A549 (cell line): Measurements from ENCODE around the gene NCAPH2. TPM values are rescaled to one million over a fixed set of nuclear protein-coding genes. Genes with fewer than 3 reads are reported as not detected.

Experiments used
- ATAC-seq, 2 experiments: fragments of 200-7000 bp in 1 of 2; fragments of >200 bp in 1 of 2; cut with Nextera tagmentation in 1 of 2; cut with Tn5 transposase in 1 of 2; 3 replicates each; pipeline versions ENCODE4 v1.8.0 to v1.9.1; 2018 to 2020; ENCODE audit warnings: mild to moderate bottlenecking in 1 of 2, moderate library complexity in 1 of 2
- CTCF ChIA-PET: fragments of 300-600 bp; sonication (Branson Sonifier 250); formaldehyde crosslinking; extraction: SDS; loops from one replicate; lab custom pipeline; 2021; ENCODE audit warnings: antibody characterized with exemption, inconsistent platforms; lab: Yijun Ruan, JAX
- POLR2A ChIA-PET: fragments of 350-600 bp; formaldehyde crosslinking; extraction: SDS; loops from one replicate; lab custom pipeline; 2021; ENCODE audit warnings: antibody characterized with exemption, inconsistent platforms; lab: Yijun Ruan, JAX
- DNase-seq, 2 experiments: peaks; one replicate each; pipeline versions ENCODE4 v3.0.0 to v3.0.0-alpha.2; 2011 to 2016; ENCODE audit warnings: low read depth in 1 of 2, low spot score in 1 of 2
- FAIRE-seq: peaks from 2 replicates; lab custom pipeline; 2011; peaks lifted over from hg19 to GRCh38; lab: Jason Lieb, UNC
- H3K27ac ChIP-seq, 2 experiments: fragments of >200 bp; sonication (Bioruptor Twin); formaldehyde crosslinking; 3 replicates each; pipeline ENCODE4 v1.5.1; 2016 to 2017
- H3K4me1 ChIP-seq: fragments of >200 bp; sonication (Bioruptor Twin); formaldehyde crosslinking; 3 replicates; pipeline ENCODE4 v1.6.1; 2016
- H3K4me2 ChIP-seq: fragments of >200 bp; sonication (Bioruptor Twin); formaldehyde crosslinking; 3 replicates; pipeline ENCODE4 v1.6.1; 2016
- H3K4me3 ChIP-seq: fragments of >200 bp; sonication (Bioruptor Twin); formaldehyde crosslinking; 3 replicates; pipeline ENCODE4 v1.5.1; 2016
- H3K9me3 ChIP-seq: fragments of >200 bp; sonication (Bioruptor Twin); formaldehyde crosslinking; 3 replicates; pipeline ENCODE4 v1.6.1; 2016
- E2F6 ChIP-seq: IDR thresholded peaks from 2 replicates; pipeline ENCODE4 v1.6.1; 2012; ENCODE audit warnings: low read depth, borderline replicate concordance
- EP300 ChIP-seq, 2 experiments: fragments of >200 bp; sonication (Bioruptor Twin); formaldehyde crosslinking; IDR thresholded peaks; 2 replicates in 1 of 2; 3 replicates in 1 of 2; pipeline ENCODE4 v1.6.1; 2016 to 2017
- FOSB ChIP-seq: fragments of 250-450 bp; sonication (Bioruptor Pico); IDR thresholded peaks from 2 replicates; pipeline ENCODE4 v1.5.0; 2020; ENCODE audit warnings: mild to moderate bottlenecking, moderate library complexity
- GATA3 ChIP-seq: IDR thresholded peaks from 2 replicates; pipeline ENCODE4 v1.6.1; 2012; ENCODE audit warnings: borderline replicate concordance
- MAZ ChIP-seq: fragments of 150-350 bp; IDR thresholded peaks from 2 replicates; pipeline ENCODE4 v1.6.1; 2014; ENCODE audit warnings: antibody characterized with exemption, low read depth, low read length, borderline replicate concordance
- NFE2L2 ChIP-seq: fragments of 150-350 bp; conservative IDR thresholded peaks from 2 replicates; pipeline ENCODE4 v1.6.1; 2014; ENCODE audit warnings: low read length
- RFX5 ChIP-seq: fragments of 450-650 bp; IDR thresholded peaks from 2 replicates; pipeline ENCODE4 v1.7.1; 2014; ENCODE audit warnings: antibody characterized with exemption, mild to moderate bottlenecking, moderate library complexity
- SREBF2 ChIP-seq: fragments of 450-650 bp; IDR thresholded peaks from 2 replicates; pipeline ENCODE4 v1.6.1; 2014; ENCODE audit warnings: mild to moderate bottlenecking, moderate library complexity
- USF2 ChIP-seq: fragments of 450-650 bp; IDR thresholded peaks from 2 replicates; pipeline ENCODE4 v1.6.1; 2014; ENCODE audit warnings: antibody characterized with exemption
- ZFP36 ChIP-seq: fragments of 450-650 bp; IDR thresholded peaks from 2 replicates; pipeline ENCODE4 v1.6.1; 2014; ENCODE audit warnings: borderline replicate concordance; ENCODE audit not compliant: partially characterized antibody
- ZNF302 ChIP-seq: fragments of 250-450 bp; sonication (Bioruptor Pico); IDR thresholded peaks from 2 replicates; pipeline ENCODE4 v1.9.0; 2021; ENCODE audit warnings: inconsistent platforms, mild to moderate bottlenecking, moderate library complexity
- WGBS: methylation state at CpG from one replicate; pipeline ENCODE4 v1.1.6; 2017; ENCODE audit errors: missing lambda C conversion rate; 5-methylcytosine and 5-hydroxymethylcytosine counted together
- polyA plus RNA-seq, 4 experiments: library from polyadenylated mRNA; depleted of rRNA in 3 of 4; stranded (reverse); fragments of >200 nt; fragmentation: RNase III in 1 of 4; extraction: RNeasy Plus Mini Kit Qiagen cat#74134 plus additional on column Dnase treatment in 1 of 4; gene quantifications; 2 replicates in 3 of 4; 3 replicates in 1 of 4; pipeline ENCODE4 v1.2.3, GENCODE V29; 2011 to 2017

Gene NCAPH2
- polyA plus RNA-seq, 2 of the 4 experiments (the other 2 are of a cell fraction), result 14.3 to 27.7 TPM

- Histone ChIP-seq H3K4me3 (no peak within 1 kb of the TSS), H3K9me3 (no peaks in the 10 kb centered on the region), H3K4me1 (peaks cover 43% of the 10 kb centered on the region)
- CTCF ChIA-PET, result interaction anchor here (0.6 to 4.5 kb wide), 9 partner anchors 10 to 75 kb away, joined by 3 to 25 read pairs (median 5); partner anchors contain the start of genes SCO2 and SYCE3
- peak; percentile 42 to 60; a peak in 5 of 6 replicates for ATAC-seq
- TF ChIP-seq ZNF302 (CRISPR knock-in tag) (no peak), USF2 (no peak), EP300 (IDR thresholded peaks at IDR 0.05) (no peak), FOSB (no peak), E2F6 (no peak), NFE2L2 (no peak), ZFP36 (no peak)
- TF ChIP-seq, all 56 proteins: peak for 0
- no peak for DNase-seq
- Histone ChIP-seq H3K27ac (peak within 1 kb of the TSS; percentile 82 to 84), H3K4me2 (peak within 1 kb of the TSS; percentile 68; the same call in 2 of the 3 replicates)
- POLR2A ChIA-PET, result interaction anchor here (0.9 to 1.4 kb wide), 4 partner anchors 14 to 38 kb away, joined by 3 to 4 read pairs (median 3); partner anchors contain the start of genes LMF2, NCAPH2 and SYCE3
- no peak for FAIRE-seq
- 96% methylated on average over 2 of the region's 10 CpGs for WGBS
Measured at GRCh38 chr22:50545522-50546325, 37.7 kb downstream of the NCAPH2 start, which contains the start of gene KLHDC7B. KLHDC7B (plus strand) TSS chr22:50545899; CDS start chr22:50546244, 345 bp downstream.

- Histone ChIP-seq H3K4me1 (peaks cover 35% of the 10 kb centered on the region), H3K4me3 (no peak overlapping the region), H3K27ac (peak overlapping the region; percentile 82 to 84; a peak in 5 of 6 replicates), H3K9me3 (no peaks in the 10 kb centered on the region), H3K4me2 (0 out of 3 replicates have a peak overlapping the region, but pooled peaks have one; percentile 68)
- 91% methylated on average over 11 of the region's 78 CpGs for WGBS
- FAIRE-seq, result no peak
- CTCF ChIA-PET, result interaction anchor here (0.8 to 4.5 kb wide), 7 partner anchors 10 to 75 kb away, joined by 3 to 25 read pairs (median 5); partner anchors contain the start of gene SYCE3
- no peak for ATAC-seq
- TF ChIP-seq GATA3, result no peak
- TF ChIP-seq USF2, result no peak
- no peak for TF ChIP-seq RFX5
- TF ChIP-seq SREBF2, result no peak
- POLR2A ChIA-PET, result interaction anchor here (0.9 to 1.3 kb wide), 3 partner anchors 16 to 39 kb away, joined by 3 read pairs; partner anchors contain the start of genes LMF2, NCAPH2 and SYCE3
- DNase-seq, result no peak
Measured at GRCh38 chr22:50546326-50547262, 38.6 kb downstream of the NCAPH2 start.

- ChIA-PET POLR2A (no interaction called here), CTCF (interaction anchor here (1.0 to 1.8 kb wide), 4 partner anchors 15 to 73 kb away, joined by 3 to 9 read pairs (median 4); partner anchors contain the start of gene SYCE3)
- Histone ChIP-seq H3K4me1 (peaks cover 27% of the 10 kb centered on the region), H3K4me3 (no peak overlapping the region), H3K4me2 (no peak overlapping the region), H3K27ac (peak overlapping the region in 1 of 2 experiments; percentile 84; a peak in 1 of 6 replicates), H3K9me3 (no peaks in the 10 kb centered on the region)
- ATAC-seq, result no peak
- no peak for DNase-seq
- WGBS, result 97% methylated on average over 11 of the region's 35 CpGs
- FAIRE-seq, result no peak
- no peak for TF ChIP-seq MAZ
Measured at GRCh38 chr22:50547263-50547985, 39.4 kb downstream of the NCAPH2 start.
